GM12878 (cell line): ENCODE measurements around the gene TIMP4.

Experiments
- EP300 ChIP-seq, 2 experiments: fragments of 150-350 bp in 1 of 2; IDR thresholded peaks; 2 replicates each; pipeline ENCODE4 v1.6.1; 2011 to 2012; ENCODE audit warnings: low read depth in 2 of 2, low read length in 2 of 2, borderline replicate concordance in 1 of 2, improper control_type of control experiment in 1 of 2, inconsistent platforms in 1 of 2; ENCODE audit not compliant: control insufficient read depth in 1 of 2
- MXI1 ChIP-seq: fragments of 150-350 bp; IDR thresholded peaks from 2 replicates; pipeline ENCODE4 v1.6.1; 2011; ENCODE audit warnings: low read depth, mild to moderate bottlenecking, inconsistent platforms, low read length, improper control_type of control experiment
- POLR2A ChIP-seq: IDR thresholded peaks from 2 replicates; pipeline ENCODE4 v1.6.1; 2011; ENCODE audit warnings: low read depth, mild to moderate bottlenecking, low read length

- TF ChIP-seq POLR2A (no peak), MXI1 (no peak), EP300 (IDR thresholded peaks at IDR 0.05; ENCODE audit: borderline replicate concordance in 1 of 2, control insufficient read depth in 1 of 2, low read depth in 2 of 2, low read length in 2 of 2) (no peak)
These were observed 16.2 kb downstream of the TIMP4 start for GRCh38 chr3:12142476-12142875.
